Astrocyte of the cerebellum (primary cell): ENCODE data around the gene KCTD1.

ENCODE experiments used
- DNase-seq: peaks from one replicate; pipeline ENCODE4 v3.0.0-alpha.2; 2011; ENCODE audit warnings: low read depth
- H3K4me3 ChIP-seq: 2 replicates; pipeline ENCODE4 v1.5.1; 2011; ENCODE audit warnings: mild to moderate bottlenecking, low read depth, low read length, moderate library complexity
- in situ Hi-C: cut with HindIII; loops from 2 replicates; pipeline ENCODE4 v1.10.0; 2017; ENCODE audit warnings: low sequenced_read_pairs
- TF ChIP-seq, protein P1 (sequence below): IDR thresholded peaks from 2 replicates; pipeline ENCODE4 v1.5.1; 2012; ENCODE audit warnings: low read length, low read depth, moderate library complexity, mild to moderate bottlenecking; ENCODE audit errors: missing control alignments

The KCTD1 gene

DNA sequence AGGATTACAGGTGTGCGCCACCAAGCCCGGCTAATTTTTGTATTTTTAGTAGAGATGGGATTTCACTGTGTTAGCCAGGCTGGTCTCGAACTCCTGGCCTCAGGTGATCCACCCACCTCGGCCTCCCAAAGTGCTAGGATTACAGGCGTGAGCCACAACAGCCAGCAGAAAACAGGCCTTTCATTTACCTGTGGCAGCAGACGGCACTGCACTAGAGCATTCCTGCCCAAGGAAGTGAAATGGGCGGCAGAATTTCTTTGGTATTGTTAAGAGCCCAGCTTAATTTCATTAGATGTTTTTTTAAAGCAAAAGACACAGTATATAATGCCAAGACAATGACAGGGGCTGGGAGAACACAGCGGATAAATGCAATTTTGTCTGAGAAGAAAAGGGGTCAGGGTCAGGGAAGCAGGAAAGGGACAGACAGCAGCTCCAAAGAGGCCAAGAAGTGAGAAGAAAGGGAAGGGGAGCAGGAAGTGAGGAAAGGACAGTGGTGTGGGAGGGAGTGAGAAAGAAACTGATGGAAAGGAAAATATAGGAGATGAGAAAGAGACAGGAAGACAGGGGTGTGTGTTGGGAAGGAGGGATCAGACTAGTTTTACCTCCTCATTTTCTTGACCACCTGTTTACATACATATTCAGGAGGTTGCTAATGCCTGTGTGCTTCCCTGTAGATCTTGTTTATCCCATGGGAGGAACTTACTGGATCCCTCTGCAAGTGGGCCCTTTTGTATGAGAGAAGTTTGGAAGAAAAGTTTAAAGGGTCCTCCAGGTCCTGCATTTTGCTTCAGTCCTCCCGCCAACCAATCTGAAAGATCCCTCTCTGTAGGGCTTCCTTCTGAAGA, 32.5 kb downstream of the KCTD1 start:
- H3K4me3 ChIP-seq = no peak overlapping the region
- TF ChIP-seq, protein P1, sequence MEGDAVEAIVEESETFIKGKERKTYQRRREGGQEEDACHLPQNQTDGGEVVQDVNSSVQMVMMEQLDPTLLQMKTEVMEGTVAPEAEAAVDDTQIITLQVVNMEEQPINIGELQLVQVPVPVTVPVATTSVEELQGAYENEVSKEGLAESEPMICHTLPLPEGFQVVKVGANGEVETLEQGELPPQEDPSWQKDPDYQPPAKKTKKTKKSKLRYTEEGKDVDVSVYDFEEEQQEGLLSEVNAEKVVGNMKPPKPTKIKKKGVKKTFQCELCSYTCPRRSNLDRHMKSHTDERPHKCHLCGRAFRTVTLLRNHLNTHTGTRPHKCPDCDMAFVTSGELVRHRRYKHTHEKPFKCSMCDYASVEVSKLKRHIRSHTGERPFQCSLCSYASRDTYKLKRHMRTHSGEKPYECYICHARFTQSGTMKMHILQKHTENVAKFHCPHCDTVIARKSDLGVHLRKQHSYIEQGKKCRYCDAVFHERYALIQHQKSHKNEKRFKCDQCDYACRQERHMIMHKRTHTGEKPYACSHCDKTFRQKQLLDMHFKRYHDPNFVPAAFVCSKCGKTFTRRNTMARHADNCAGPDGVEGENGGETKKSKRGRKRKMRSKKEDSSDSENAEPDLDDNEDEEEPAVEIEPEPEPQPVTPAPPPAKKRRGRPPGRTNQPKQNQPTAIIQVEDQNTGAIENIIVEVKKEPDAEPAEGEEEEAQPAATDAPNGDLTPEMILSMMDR = no peak
- DNase-seq = no peak
- in situ Hi-C loops = no loop called here

DNA sequence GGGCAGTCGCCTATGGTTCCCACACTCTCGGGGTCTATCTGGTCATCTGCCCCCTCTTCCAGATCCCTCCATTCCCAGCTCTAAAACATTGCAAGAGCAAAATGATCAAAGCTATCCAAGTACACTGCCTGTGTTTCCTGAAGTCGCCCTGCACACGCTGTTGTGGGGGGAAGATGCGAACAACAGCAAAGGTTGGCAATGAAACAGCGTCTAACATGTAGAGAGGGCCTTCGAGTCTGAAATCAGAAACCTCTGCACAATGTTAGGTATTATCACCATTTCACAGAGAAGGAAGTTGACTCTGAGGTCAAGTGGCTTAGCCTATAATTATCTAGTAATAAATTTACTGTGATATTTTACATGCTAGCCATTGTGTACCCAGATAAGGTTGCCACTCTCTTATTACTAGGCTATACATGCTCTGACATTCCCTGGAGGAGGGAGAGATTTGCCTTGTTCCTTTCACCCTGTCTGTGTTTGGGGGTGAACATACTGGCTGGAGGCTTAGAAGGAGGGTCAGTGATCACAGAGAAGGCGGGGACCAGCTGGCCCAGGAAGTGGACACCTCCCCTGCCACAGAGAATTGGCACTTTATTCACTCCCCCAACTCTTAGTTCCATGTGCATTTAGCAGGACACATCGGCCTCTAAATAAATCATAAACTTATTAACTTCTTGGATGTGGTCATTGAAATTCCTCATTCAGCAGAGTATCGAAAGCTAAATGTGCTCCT, 36.8 kb downstream of the KCTD1 start:
- in situ Hi-C loops = no loop called here
- no peak for DNase-seq
- no peak overlapping the region for H3K4me3 ChIP-seq
- TF ChIP-seq, protein P1 = no peak

DNA sequence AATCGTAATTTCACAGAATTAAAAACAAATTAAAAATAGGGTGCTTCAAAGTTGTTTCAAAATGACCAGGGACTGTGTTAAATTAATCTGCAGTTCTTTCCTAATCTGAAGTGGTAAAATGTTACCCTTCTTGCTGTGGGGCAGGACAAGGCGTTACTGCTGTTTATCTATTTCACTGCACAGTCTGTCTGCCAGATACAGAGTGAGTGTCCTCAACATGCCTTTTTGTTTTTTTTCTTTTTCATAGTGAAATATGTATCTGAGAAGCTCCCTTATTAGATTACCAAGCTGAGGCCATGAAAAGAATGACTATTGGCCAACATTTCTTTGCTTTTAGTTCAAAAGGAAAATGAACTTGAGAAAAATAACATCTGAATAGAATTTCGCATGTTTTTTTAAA, 38.0 kb downstream of the KCTD1 start:
- in situ Hi-C loops = no loop called here
- TF ChIP-seq, protein P1 = no peak
- no peak overlapping the region for H3K4me3 ChIP-seq
- DNase-seq = no peak

DNA sequence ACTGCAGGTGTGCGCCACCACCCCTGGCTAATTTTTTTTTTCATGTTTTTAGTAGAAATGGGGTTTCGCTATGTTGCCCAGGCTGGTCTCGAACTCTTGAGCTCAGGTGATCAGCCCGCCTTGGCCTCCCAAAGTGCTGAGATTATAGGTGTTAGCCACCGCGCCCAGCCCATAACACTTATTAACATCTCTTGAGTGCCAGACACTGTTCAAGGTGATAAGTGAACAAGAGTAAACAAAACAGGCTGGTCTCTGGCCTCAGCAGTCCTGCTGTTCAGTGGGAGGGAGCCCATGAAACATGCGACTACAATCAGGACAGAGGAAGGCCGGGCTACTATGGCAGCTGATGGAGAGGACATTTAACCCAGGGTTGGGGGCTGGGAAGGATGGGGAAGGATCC, 42.3 kb downstream of the KCTD1 start:
- in situ Hi-C loops = no loop called here
- no peak overlapping the region for H3K4me3 ChIP-seq
- DNase-seq = no peak
- TF ChIP-seq, protein P1 = no peak

DNA sequence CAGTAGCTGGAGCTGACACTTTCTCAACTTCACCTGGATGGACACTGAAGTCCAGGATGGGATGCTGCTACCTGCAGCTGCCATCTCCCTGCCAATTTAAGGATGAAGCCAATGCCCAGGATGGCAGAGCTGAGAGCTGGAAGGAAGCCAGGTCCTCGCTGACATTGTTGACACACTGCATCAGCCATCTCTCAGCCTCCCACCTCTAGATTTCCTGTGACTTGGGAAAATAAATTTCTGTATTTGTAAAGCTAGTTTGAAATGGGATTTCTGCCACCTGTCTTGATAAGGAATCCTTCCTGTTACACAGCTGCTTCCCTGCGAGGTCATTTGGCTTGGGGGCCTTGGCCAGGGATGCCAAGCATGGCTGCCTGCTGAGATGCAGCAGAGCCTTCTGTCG, 43.5 kb downstream of the KCTD1 start:
- TF ChIP-seq, protein P1 = no peak
- in situ Hi-C loops = no loop called here
- H3K4me3 ChIP-seq = no peak overlapping the region
- no peak for DNase-seq

DNA sequence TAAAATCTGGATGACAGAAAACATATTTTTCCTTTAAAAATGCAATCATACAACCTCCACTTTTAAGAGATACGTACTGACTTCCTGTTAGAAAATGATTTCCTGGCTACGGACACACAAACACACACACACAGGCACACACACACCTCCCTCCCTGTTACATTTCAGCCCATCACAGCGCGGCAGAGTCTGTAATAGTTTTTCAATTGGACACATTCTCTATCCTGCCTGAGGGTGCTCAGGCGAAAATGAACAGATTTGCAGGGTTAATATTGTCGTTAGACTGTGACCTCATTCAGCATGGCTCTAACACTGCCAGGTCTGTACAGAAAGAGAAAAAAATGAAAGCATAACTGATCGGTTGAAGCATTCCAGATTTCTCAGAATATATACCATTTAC, 45.0 kb downstream of the KCTD1 start:
- DNase-seq = no peak
- H3K4me3 ChIP-seq = no peak overlapping the region
- in situ Hi-C loops = no loop called here
- TF ChIP-seq, protein P1 = no peak
